Effector CD8-positive, alpha-beta T cell (primary cell): ENCODE data around the gene COMMD7.
A peak's percentile ranks its signal among the peaks of the same experiment; 100 is the strongest.
"Not testable (repeated sequence)": the region's sequence is repeated elsewhere in the genome, so short reads cannot be mapped to it uniquely, and the experiment has no call there.

Experiments
- DNase-seq: peaks from one replicate; lab custom pipeline; 2025; lab: John Stamatoyannopoulos, UW

The COMMD7 gene

GRCh38 chr20:32765230-32765875 is 22.1 kb upstream of the COMMD7 start:
- DNase-seq = not testable (repeated sequence)

- DNase-seq = no peak
These were observed 21.0 kb upstream of the COMMD7 start for GRCh38 chr20:32764005-32764960.

DNA sequence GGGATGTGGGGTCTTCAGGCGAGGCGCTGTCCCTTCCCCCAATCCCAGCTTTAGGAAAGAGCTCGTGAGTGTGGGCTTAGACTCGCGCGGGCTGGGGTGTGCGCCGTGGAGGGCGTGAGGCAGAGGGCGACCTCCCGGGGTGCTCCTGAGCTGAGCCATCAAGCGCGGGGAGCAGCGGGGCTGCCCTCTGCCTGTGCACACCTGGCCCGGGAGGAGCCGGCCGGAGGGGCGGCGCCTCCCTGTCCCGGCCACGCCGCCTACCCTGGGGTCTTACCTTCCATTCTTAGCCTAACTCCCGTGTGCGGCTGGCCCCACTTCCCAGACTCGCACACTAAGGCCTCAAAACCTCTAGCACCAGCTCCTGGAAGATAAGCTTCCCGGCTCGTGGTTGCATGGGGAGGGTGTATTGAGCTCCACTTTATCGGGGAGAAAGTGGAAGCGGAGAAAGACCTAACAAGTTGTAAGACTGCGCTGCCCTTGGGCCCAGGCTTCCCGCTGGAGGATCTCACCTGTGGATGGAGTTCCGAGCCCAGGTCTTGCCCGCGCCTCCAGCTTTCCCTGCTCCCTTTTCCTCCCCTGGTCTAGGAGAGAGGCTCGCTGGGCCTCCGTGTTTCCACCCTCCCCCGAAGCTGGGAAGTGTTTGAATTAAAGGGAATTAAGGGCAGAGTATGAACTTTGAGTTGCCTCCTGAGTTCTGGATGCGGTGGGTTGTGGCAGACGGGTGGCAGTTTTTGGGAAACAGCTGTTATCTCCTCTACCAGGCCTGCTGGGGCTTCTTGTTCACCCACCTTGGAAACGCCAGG is 20.1 kb upstream of the COMMD7 start:
- DNase-seq = no peak

- no peak for DNase-seq
These were observed 19.5 kb upstream of the COMMD7 start for GRCh38 chr20:32762754-32763201.

GRCh38 chr20:32761831-32762753 is 18.8 kb upstream of the COMMD7 start, which contains the start of gene DNMT3B:
Gene DNMT3B, plus strand, starts transcription at chr20:32762385. Its CDS starts 17,939 bp downstream, at chr20:32780324.
- peak; percentile 61 for DNase-seq

GRCh38 chr20:32761417-32761830 is 18.2 kb upstream of the COMMD7 start:
- DNase-seq = no peak

DNA sequence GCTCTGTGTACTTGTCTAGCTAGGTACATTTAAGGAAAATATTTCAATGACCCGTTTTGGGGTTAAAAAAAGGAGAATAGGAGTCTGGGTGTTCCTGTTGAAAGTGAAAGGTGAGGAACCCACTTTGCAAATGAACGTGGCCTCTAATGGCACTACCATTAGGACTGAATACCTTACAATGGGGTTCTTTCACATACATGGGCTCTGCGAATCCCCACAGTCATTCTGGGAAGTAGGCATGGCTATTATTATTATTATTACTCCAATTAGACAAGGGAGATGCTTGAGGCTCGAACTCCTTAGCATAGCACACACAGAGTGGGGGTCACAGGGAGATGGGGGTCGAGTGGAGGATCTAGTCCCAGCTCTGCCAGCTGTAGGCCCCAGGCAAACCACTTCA is 12.9 kb upstream of the COMMD7 start:
- DNase-seq = no peak

DNA sequence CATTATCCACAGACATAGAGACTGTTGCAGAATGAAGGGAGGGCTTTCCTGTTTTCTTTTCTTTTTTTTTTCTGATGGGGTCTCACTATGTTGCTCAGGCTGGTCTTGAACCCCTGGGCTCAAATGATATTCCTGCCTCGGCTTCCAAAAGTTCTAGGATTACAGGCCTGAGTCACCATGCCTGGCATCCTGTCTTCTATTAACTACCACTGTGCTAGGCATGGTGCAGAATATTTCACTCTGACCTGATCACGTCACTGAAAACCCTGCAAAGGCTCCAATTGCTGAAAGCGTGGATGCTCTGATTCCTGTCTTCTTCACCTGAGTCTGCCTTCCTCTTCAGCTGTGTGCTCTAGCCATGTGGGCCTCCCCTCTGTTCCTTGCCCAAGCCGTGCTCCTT is 10.5 kb upstream of the COMMD7 start:
- DNase-seq = no peak

DNA sequence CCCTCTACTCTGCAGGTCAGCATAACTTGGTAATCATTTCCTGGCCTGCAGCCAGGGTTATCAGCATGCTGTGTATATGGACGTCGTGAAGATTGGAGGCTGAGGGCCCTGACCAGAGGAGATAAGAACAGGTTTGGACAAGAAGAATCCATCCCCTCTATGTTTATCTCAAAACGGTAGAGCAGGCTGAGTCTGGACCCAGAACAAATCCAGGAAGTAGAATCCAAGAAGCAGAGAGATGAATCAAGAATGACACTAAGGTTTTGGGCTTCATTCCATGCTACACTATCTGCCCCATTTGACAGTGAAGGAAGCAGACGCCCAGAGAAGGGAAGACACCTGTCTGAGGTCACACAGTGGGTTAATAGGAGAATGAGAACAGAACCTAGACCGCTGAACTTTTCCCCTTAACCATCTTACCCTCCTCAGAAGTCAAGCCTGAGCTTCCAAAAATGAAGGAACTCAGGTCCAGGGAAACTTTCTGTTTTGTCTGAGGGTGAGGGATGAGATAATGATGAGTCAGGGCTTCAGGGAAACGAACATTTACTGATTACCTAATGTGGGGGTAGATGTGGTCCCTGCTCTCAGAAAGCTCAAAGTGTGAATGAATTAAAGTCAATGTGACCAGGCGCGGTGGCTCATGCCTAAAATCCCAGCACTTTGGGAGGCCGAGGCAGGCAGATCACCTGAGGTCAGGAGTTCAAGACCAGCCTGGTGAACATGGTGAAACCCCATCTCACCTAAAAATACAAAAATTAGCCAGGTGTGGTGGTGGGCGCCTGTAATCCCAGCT is 9.4 kb upstream of the COMMD7 start:
- DNase-seq = no peak

DNA sequence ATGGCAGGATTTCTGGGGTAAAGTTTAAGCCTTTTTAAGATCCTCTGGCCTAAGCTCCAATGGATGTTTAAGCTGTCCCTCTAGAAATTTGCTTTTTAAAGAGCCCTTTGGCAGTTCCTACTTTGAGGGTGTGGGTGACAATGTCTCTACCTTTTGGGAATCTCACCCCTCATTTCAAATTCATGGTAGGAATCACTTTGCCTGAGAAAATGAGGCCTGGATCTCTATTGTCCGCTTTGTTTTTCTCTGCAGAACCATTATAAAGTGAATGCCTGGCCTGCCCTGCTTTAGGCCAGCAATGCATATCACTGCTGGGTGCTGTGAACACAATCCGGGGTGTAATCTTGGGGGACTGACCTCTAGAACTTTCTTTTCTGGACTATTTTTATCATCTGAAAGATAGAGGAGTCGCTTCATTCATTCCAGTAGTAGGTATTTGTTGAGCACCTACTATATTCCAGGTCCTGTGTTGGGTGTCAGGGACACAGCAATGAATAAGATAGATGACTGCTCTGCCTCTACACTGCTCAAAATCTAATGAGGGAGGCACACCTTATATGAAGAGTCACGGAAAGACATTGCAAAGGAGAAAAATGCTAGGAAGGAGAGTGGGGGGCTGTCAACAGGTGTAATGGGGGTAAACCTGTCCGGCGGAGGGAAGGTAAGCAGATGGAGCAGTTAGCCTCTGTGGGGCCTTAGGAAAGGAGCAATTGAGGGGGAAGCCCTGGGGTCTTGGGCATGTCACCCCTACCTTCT is 8.6 kb upstream of the COMMD7 start:
- no peak for DNase-seq

- DNase-seq = no peak
These were observed 8.0 kb upstream of the COMMD7 start for GRCh38 chr20:32751293-32751692.

- no peak for DNase-seq
These were observed 6.8 kb upstream of the COMMD7 start for GRCh38 chr20:32749914-32750637.

DNA sequence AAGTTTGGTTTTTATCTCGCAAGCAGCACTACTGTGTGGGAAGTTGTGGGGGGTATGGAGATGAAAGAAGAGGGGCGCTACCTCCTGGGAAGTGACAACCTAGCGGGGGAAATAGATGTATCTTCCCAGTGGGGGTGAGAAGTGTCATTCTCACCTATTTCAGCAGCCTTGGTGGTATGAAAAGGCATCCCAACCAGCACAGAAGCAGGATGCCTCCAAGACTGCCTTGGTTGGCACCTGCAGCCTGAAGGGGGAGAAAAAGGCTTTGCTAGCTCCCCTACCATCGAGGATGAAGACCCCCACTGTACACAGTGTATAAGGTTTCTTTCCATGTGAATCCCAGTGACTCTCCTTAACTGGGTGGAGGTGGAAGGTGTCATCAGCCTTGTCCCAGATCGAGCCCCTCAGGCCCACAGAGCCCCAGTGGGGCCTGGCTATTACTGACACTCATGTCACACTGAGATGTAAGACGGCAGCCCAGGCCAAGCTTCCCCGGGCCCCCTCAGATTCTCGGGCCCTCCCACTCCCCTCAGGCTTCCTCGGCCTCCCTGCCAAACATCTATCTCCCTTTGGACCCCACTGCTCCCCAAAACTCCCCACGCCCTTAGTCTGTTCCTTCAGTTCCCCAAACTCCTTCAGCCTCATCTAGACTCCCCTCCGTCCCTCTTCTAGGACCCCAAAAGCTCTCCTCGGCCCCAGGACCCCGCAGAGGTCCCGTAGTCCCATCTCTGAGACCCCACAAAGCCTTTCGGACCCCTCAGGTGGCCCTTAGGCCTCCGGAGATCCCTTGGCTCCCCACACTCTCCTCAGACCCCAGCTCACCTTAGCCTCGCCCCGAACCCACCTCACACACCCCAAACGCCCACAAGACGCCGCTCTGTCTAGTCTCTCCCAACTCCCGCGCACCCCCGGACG is 688 bp downstream of the COMMD7 start:
- no peak for DNase-seq

GRCh38 chr20:32741151-32741550 is 2.1 kb downstream of the COMMD7 start:
- DNase-seq = no peak

DNA sequence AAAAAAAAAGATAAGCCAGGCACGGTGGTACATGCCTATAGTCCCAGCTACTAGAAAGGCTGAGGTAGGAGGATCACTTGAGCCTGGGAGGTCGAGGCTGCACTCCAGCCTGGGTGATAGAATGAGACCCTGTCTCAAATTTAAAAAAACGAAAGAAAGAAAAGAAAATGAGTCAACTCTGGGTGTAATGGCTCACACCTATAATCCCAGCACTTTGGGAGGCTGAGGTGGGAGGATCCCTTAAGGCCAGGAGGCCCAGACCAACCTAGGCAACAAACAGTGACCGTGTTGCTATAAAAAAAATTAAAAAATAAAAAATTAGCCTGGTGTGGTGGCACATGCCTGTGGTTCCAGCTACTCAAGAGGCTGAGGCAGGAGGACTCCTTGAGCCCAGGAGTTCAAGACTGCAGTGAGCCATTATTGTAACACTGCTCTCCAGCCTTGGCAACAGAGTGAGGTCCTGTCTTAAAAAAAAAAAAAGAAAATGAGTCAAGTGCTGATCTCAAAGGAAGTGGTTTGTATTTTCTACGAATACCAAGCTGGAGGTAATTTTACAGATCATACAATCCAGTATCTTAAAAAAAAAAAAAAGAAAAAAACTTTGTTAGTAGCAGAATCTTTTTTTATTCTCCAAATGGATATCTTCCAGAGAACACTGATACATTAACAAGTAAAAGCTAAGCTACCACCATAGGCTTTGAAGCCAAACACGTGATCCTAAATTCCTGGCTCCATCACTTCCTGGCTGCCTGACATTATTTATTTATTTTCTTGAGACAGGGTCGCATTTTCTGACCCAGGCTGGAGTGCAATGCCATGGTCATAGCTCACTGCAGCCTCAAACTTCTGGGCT is 5.7 kb downstream of the COMMD7 start:
- no peak for DNase-seq

- no peak for DNase-seq
These were observed 11.4 kb downstream of the COMMD7 start for GRCh38 chr20:32731882-32732266.

- DNase-seq = not testable (repeated sequence)
These were observed 13.9 kb downstream of the COMMD7 start for GRCh38 chr20:32729334-32729733.
